ENCODE results near the gene IL17RB. TPM values are rescaled to one million over a fixed set of nuclear protein-coding genes. Genes with fewer than 3 reads are reported as not detected.

Gene IL17RB
- total and polyA plus RNA-seq, 2 of the 8 experiments (the other 6 are each of a cell fraction or from before 2014, with no cell fraction given): 7.0 to 24.6 TPM

- no peak for TF ChIP-seq CHD7 (IDR thresholded peaks at IDR 0.05; ENCODE audit: insufficient replicate concordance, low read length)
- TF ChIP-seq ATF3 (IDR thresholded peaks at IDR 0.05; ENCODE audit: insufficient read depth, low read depth, low read length): no peak
- no peak for TF ChIP-seq TBP (IDR thresholded peaks at IDR 0.05; ENCODE audit: low read depth, low read length)
- no peak for TF ChIP-seq E2F6 (IDR thresholded peaks at IDR 0.05)
- no peak for TF ChIP-seq SIRT6 (IDR thresholded peaks at IDR 0.05; ENCODE audit: low read length)
- TF ChIP-seq POLR2A (IDR thresholded peaks at IDR 0.05; ENCODE audit: control extremely low read depth in 1 of 2, low read depth in 2 of 2, low read length in 2 of 2): no peak
These were observed 16.8 kb downstream of the IL17RB start (continued) for GRCh38 chr3:53863145-53863544.
